Measurements from ENCODE around the gene EPS8L3. TPM values are rescaled to one million over a fixed set of nuclear protein-coding genes. Genes with fewer than 3 reads are reported as not detected.

Gene EPS8L3
- total RNA-seq, 1 experiment from 2014 or later = 0.17 TPM

GRCh38 chr1:109750241-109750882 is 13.4 kb downstream of the EPS8L3 start (continued):
- TF ChIP-seq, protein P1, sequence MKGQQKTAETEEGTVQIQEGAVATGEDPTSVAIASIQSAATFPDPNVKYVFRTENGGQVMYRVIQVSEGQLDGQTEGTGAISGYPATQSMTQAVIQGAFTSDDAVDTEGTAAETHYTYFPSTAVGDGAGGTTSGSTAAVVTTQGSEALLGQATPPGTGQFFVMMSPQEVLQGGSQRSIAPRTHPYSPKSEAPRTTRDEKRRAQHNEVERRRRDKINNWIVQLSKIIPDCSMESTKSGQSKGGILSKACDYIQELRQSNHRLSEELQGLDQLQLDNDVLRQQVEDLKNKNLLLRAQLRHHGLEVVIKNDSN (CRISPR knock-in tag; IDR thresholded peaks at IDR 0.05) = no peak
- TF ChIP-seq ZNF232 (CRISPR knock-in tag; IDR thresholded peaks at IDR 0.05) = no peak
- TF ChIP-seq, protein P2, sequence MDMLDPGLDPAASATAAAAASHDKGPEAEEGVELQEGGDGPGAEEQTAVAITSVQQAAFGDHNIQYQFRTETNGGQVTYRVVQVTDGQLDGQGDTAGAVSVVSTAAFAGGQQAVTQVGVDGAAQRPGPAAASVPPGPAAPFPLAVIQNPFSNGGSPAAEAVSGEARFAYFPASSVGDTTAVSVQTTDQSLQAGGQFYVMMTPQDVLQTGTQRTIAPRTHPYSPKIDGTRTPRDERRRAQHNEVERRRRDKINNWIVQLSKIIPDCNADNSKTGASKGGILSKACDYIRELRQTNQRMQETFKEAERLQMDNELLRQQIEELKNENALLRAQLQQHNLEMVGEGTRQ (CRISPR knock-in tag; IDR thresholded peaks at IDR 0.05) = no peak
- TF ChIP-seq, protein P3, sequence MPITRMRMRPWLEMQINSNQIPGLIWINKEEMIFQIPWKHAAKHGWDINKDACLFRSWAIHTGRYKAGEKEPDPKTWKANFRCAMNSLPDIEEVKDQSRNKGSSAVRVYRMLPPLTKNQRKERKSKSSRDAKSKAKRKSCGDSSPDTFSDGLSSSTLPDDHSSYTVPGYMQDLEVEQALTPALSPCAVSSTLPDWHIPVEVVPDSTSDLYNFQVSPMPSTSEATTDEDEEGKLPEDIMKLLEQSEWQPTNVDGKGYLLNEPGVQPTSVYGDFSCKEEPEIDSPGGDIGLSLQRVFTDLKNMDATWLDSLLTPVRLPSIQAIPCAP (CRISPR knock-in tag; IDR thresholded peaks at IDR 0.05) = no peak
- TF ChIP-seq ZNF425 (CRISPR knock-in tag; conservative IDR thresholded peaks at IDR 0.05) = no peak
- TF ChIP-seq ATF6 (CRISPR knock-in tag; IDR thresholded peaks at IDR 0.05) = no peak
- TF ChIP-seq CREM (CRISPR knock-in tag; IDR thresholded peaks at IDR 0.05) = no peak
- no peak for TF ChIP-seq E2F4 (CRISPR knock-in tag; IDR thresholded peaks at IDR 0.05; ENCODE audit: borderline replicate concordance, low read depth)
- no peak for TF ChIP-seq GABPB1 (CRISPR knock-in tag; IDR thresholded peaks at IDR 0.05)

DNA sequence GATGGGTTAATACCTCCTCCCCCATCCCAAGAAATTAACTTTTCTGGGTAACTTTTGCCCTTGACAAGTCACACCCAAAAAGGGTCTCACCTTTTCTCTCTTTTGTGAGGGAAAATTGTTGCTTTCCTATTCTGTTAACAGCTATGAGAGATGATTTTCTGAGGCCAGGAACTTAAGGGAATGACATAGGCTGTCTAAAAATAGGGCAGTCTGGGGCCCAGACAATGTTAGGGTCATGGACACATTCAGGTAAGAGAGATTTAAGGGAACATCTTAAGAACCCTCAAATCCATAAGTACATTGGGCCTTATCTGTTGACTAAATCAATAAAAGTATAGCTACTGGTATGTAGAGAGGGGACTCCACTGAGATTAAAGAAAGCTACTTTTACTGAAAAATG is 14.5 kb downstream of the EPS8L3 start:
- DNase-seq (ENCODE audit: low spot score) (no peak), ATAC-seq (no peak)
- H3K36me3 Mint-ChIP-seq = peaks cover 8% of the 10 kb centered on the region
- no peak overlapping the region for H3K27ac Mint-ChIP-seq
- no peak overlapping the region for H3K4me3 Mint-ChIP-seq
- ChIA-PET CTCF (interaction anchor here (2.8 kb wide), 1 partner anchor 109 kb away, joined by 8 read pairs; no protein-coding TSS in a partner anchor), POLR2A (no interaction called here)
- TF ChIP-seq E2F4 (CRISPR knock-in tag; IDR thresholded peaks at IDR 0.05; ENCODE audit: borderline replicate concordance, low read depth) = no peak
- no peak for TF ChIP-seq TEAD4 (CRISPR knock-in tag; IDR thresholded peaks at IDR 0.05)
- TF ChIP-seq FOXJ3 (CRISPR knock-in tag; IDR thresholded peaks at IDR 0.05; ENCODE audit: borderline replicate concordance) = no peak
- no peak for TF ChIP-seq TEAD1 (CRISPR knock-in tag; IDR thresholded peaks at IDR 0.05)
- TF ChIP-seq, protein P4, sequence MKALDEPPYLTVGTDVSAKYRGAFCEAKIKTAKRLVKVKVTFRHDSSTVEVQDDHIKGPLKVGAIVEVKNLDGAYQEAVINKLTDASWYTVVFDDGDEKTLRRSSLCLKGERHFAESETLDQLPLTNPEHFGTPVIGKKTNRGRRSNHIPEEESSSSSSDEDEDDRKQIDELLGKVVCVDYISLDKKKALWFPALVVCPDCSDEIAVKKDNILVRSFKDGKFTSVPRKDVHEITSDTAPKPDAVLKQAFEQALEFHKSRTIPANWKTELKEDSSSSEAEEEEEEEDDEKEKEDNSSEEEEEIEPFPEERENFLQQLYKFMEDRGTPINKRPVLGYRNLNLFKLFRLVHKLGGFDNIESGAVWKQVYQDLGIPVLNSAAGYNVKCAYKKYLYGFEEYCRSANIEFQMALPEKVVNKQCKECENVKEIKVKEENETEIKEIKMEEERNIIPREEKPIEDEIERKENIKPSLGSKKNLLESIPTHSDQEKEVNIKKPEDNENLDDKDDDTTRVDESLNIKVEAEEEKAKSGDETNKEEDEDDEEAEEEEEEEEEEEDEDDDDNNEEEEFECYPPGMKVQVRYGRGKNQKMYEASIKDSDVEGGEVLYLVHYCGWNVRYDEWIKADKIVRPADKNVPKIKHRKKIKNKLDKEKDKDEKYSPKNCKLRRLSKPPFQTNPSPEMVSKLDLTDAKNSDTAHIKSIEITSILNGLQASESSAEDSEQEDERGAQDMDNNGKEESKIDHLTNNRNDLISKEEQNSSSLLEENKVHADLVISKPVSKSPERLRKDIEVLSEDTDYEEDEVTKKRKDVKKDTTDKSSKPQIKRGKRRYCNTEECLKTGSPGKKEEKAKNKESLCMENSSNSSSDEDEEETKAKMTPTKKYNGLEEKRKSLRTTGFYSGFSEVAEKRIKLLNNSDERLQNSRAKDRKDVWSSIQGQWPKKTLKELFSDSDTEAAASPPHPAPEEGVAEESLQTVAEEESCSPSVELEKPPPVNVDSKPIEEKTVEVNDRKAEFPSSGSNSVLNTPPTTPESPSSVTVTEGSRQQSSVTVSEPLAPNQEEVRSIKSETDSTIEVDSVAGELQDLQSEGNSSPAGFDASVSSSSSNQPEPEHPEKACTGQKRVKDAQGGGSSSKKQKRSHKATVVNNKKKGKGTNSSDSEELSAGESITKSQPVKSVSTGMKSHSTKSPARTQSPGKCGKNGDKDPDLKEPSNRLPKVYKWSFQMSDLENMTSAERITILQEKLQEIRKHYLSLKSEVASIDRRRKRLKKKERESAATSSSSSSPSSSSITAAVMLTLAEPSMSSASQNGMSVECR (CRISPR knock-in tag; IDR thresholded peaks at IDR 0.05; ENCODE audit: borderline replicate concordance) = no peak
- no peak for TF ChIP-seq ZNF121 (CRISPR knock-in tag; IDR thresholded peaks at IDR 0.05)
- TF ChIP-seq ZNF396 (CRISPR knock-in tag; IDR thresholded peaks at IDR 0.05; ENCODE audit: borderline replicate concordance) = no peak
- TF ChIP-seq, protein P5, sequence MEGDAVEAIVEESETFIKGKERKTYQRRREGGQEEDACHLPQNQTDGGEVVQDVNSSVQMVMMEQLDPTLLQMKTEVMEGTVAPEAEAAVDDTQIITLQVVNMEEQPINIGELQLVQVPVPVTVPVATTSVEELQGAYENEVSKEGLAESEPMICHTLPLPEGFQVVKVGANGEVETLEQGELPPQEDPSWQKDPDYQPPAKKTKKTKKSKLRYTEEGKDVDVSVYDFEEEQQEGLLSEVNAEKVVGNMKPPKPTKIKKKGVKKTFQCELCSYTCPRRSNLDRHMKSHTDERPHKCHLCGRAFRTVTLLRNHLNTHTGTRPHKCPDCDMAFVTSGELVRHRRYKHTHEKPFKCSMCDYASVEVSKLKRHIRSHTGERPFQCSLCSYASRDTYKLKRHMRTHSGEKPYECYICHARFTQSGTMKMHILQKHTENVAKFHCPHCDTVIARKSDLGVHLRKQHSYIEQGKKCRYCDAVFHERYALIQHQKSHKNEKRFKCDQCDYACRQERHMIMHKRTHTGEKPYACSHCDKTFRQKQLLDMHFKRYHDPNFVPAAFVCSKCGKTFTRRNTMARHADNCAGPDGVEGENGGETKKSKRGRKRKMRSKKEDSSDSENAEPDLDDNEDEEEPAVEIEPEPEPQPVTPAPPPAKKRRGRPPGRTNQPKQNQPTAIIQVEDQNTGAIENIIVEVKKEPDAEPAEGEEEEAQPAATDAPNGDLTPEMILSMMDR (IDR thresholded peaks at IDR 0.05) = no peak
- TF ChIP-seq ZNF416 (CRISPR knock-in tag; IDR thresholded peaks at IDR 0.05) = no peak
- TF ChIP-seq GTF2I (CRISPR knock-in tag; conservative IDR thresholded peaks at IDR 0.05) = no peak
- no peak for TF ChIP-seq SP1 (CRISPR knock-in tag; conservative IDR thresholded peaks at IDR 0.05)
- no peak for TF ChIP-seq ZNF263 (CRISPR knock-in tag; IDR thresholded peaks at IDR 0.05; ENCODE audit: low read depth)
- H3K27me3 Mint-ChIP-seq (ENCODE audit: low read depth) = peaks cover 30% of the 10 kb centered on the region
- no peaks in the 10 kb centered on the region for H3K4me1 Mint-ChIP-seq
- peaks cover 29% of the 10 kb centered on the region for H3K9me3 Mint-ChIP-seq
